HUDEP-2 (cell line): ENCODE measurements around the gene CCDC136.
A peak's percentile ranks its signal among the peaks of the same experiment; 100 is the strongest.

Experiments
- DNase-seq, 76 experiments: peaks; one replicate each; lab custom pipeline; 2025; ENCODE audit not compliant: unreplicated experiment in 76 of 76; lab: John Stamatoyannopoulos, UW

Gene CCDC136

DNA sequence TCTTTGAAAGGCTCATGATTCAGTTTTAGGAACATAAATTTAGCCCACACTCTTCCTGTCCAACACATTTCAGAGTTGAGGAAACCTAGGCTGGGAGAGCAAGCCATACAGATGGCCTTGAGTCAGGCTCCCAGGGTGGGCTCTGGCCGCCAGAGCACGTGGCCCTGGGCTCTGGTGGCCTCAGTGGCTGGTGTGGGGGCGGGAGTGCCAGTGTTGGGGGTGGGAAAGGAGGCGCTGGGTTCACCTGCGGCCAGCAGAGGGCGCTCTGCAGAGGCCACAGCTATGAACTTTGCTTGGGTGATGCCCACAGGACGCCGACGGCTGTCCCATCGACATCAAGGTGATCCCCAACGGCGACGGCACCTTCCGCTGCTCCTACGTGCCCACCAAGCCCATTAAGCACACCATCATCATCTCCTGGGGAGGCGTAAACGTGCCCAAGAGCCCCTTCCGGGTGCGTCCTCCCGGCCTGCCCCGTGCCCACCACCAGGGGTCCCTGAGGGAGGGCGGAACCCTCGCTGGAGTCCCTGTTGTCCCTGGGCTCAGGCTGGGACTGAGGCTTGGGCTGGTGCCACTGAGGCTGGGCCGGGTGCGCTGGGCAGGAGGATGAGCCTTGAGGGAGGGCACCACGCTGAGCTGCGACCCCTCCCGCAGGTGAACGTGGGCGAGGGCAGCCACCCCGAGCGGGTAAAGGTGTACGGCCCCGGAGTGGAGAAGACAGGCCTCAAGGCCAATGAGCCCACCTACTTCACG is 50.3 kb downstream of the CCDC136 start:
- DNase-seq = peak in 52 of 76 experiments; percentile 1 to 66 (median 34)

DNA sequence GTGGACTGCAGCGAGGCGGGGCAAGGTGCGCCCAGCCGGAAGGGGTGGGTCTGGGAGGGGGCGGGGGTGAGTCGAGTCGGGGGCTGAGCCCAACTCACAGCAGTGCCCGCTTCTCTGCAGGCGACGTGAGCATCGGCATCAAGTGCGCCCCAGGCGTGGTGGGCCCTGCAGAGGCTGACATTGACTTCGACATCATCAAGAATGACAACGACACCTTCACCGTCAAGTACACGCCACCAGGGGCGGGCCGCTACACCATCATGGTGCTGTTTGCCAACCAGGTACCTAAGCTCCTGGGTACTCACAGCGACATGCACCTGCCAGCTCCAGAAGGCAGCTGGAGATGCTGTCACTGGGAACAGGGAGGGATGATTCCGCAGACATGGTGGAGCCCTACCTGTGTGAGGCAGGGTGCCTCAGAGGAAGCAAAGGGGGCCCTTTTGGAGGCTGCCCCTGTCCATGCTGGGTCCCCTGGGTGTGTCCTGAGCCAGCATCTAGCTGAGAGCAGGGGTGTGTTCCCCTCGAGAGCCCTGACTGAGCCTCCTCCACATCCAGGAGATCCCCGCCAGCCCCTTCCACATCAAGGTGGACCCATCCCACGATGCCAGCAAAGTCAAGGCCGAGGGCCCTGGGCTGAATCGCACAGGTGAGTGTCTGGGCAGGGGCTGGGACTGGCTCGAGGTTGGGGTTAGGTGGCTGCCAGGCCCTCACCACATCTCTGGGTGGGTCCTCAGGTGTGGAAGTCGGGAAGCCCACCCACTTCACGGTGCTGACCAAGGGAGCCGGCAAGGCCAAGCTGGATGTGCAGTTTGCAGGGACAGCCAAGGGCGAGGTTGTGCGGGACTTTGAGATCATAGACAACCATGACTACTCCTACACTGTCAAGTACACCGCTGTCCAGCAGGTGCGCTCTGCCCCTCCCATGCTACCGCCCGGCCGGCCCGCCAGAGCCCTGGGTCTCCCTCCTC is 51.2 kb downstream of the CCDC136 start:
- no peak for DNase-seq

DNA sequence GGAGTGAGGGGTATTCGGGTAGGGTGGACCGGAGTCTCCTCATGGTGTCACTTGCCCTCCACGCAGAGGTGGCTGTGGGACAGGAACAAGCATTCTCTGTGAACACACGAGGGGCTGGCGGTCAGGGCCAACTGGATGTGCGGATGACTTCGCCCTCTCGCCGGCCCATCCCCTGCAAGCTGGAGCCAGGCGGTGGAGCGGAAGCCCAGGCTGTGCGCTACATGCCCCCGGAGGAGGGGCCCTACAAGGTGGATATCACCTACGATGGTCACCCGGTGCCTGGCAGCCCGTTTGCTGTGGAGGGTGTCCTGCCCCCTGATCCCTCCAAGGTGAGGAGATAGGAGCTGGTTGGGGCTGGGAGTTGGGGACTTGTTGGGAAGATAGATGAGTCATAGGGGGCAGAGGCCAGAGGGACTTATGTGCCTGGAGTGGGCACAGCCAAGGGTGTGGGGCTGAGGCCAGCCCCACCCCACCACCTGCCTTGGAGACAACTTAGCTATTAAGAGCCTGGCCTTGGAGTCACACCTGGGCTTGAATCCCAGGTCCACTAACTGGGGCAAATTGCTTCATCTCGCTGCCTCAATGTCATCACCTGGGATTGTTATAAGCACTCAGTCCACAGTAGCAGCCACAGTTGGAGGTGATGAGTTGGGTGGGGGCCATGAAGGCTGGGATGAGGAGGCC is 52.3 kb downstream of the CCDC136 start:
- no peak for DNase-seq

- no peak for DNase-seq
Measured at GRCh38 chr7:128844777-128845311, 53.1 kb downstream of the CCDC136 start.

DNA sequence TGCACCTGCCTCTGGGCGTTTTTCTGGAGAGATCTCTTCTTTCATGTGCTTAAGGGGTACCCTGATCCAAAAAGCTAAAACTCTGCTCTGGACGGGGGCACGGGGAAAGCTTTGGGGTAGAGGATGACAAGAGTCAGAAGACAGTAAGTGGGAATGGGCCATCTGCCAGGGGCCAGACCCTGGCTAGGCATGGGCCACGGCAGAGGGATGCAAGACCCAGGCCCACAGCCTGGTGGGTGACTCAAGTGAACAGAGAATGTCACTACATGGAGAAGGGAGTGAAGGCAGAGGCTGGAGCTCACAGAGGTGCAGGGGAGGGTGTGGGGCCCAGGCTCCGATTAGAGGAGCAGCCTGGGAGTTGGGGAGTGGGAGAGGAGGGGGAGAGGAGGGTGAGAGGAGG is 53.7 kb downstream of the CCDC136 start:
- no peak for DNase-seq

- no peak for DNase-seq
Measured at GRCh38 chr7:128845987-128846386, 54.2 kb downstream of the CCDC136 start.

DNA sequence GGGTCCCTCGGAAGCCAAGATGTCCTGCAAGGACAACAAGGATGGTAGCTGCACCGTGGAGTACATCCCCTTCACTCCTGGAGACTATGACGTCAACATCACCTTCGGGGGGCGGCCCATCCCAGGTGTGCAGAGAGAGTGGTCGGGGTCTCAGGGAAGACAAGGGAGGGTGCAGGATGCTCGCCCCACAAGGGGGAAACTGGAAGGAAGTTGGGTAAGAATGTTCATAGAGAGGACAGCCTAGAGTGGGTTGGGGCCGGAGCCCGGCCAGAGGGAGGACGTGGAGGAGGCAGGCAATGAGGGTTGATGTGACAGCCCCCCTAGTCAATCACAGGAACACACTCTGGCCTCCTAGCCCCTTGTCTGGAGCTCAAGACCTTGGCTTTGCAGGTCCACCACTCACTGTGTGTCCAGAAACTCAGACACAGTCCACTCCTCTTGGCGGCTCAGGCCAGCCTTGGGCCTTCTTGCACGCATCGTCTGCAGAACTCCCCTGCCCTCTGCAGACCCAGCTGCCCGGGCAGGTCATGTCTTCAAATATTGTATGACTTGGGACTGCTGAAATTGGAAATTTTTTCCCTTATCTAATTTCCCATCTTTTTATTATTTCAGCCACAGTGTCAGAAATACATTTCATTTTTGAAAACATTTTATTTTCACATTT is 55.1 kb downstream of the CCDC136 start:
- DNase-seq = no peak

GRCh38 chr7:128847721-128848211 is 56.0 kb downstream of the CCDC136 start:
- no peak for DNase-seq

DNA sequence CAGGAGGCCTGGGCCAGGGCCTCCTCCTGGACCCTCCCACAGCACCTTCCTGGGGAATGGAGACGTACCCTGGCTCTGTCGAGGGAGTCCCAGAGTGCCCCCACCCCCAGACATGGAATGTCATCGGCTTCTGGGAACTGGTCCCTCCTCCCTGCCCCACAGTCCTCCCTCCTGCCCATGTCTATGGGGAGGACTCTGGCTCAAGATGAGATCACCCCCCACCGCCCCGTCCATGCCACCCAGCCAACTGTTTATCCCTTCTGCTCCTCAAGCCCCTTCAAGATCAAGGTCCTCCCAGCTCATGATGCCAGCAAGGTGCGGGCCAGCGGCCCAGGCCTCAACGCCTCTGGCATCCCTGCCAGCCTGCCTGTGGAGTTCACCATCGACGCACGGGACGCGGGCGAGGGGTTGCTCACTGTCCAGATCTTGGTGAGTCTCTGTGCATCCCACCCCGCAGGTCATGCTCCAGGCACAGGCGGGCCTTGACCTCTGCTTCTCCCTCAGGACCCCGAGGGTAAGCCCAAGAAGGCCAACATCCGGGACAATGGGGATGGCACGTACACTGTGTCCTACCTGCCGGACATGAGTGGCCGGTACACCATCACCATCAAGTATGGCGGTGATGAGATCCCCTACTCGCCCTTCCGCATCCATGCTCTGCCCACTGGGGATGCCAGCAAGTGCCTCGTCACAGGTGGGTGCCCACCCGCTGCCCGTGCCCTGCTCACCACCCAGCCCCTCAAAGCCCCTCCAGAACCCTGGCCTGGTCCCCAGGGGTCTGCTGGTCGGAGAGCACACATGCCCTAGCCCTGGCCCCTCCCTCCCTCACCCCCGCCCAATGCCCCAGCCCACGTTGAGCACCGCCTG is 56.8 kb downstream of the CCDC136 start:
- no peak for DNase-seq

DNA sequence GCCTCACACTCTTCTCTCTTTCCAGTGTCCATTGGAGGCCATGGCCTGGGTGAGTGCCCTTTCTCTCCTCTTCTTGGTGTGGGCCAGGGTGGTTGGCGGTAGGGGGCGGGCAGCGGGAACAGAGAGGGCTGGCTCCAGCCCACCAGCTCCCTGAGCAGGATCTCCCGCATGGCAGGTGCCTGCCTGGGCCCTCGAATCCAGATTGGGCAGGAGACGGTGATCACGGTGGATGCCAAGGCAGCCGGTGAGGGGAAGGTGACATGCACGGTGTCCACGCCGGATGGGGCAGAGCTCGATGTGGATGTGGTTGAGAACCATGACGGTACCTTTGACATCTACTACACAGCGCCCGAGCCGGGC is 57.4 kb downstream of the CCDC136 start:
- DNase-seq = no peak

DNA sequence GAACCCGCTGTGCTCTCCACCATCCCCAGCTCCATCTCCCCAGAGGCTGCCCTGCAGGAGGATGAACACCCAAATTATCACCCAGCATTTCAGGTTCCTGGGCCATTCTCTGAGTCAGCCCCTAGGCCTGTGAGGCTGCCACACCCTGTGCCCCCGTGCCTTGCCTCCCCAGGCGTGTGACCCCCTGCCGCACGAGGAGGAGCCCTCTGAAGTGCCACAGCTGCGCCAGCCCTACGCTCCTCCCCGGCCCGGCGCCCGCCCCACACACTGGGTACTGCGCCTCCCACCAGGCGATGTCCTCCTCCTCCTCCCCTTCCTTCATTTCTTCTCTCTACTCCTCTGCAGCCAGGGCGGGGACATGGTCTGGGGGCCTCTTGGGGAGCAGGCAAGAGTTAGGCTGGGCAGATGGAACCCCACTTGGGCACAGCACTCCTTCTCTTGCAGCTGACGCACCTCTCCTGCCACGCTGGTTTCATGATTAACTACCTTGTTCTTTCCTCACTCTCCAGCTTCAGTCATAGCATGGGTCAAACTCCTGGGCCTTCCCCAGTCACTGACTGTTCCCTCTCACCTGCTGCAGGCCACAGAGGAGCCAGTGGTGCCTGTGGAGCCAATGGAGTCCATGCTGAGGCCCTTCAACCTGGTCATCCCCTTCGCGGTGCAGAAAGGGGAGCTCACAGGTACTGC is 58.2 kb downstream of the CCDC136 start:
- DNase-seq = no peak

DNA sequence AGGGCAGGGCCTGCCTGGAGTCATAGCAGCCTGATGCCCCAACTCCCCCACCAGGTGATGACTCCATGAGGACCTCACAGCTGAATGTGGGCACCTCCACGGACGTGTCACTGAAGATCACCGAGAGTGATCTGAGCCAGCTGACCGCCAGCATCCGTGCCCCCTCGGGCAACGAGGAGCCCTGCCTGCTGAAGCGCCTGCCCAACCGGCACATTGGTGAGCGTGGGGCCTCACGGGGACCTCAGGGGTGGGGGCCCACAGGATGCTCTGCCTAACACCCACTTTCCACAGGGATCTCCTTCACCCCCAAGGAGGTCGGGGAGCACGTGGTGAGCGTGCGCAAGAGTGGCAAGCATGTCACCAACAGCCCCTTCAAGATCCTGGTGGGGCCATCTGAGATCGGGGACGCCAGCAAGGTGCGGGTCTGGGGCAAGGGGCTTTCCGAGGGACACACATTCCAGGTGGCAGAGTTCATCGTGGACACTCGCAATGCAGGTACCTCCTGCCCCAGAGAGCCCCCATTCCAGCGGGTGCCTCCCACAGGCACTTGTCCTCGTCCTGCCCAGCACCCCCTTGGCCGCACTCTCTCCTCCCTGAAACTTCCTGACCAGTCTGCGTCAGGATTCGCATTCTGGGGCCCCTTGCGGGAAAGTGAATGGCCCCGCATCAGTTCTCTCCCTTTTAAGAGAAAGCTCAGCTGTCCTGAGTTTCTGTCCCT is 60.9 kb downstream of the CCDC136 start:
- DNase-seq = no peak

GRCh38 chr7:128853799-128854198 is 62.0 kb downstream of the CCDC136 start:
- DNase-seq = no peak

DNA sequence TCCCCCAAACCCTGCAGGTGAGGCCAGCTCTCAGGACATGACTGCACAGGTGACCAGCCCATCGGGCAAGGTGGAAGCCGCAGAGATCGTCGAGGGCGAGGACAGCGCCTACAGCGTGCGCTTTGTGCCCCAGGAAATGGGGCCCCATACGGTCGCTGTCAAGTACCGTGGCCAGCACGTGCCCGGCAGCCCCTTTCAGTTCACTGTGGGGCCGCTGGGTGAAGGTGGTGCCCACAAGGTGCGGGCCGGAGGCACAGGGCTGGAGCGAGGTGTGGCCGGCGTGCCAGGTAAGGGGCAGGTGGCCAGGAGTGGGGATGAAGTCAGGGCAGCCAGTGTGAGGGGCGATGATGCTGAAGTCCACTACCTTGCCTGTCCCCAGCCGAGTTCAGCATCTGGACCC is 62.6 kb downstream of the CCDC136 start:
- no peak for DNase-seq

GRCh38 chr7:128855559-128855958 is 63.8 kb downstream of the CCDC136 start:
- no peak for DNase-seq

DNA sequence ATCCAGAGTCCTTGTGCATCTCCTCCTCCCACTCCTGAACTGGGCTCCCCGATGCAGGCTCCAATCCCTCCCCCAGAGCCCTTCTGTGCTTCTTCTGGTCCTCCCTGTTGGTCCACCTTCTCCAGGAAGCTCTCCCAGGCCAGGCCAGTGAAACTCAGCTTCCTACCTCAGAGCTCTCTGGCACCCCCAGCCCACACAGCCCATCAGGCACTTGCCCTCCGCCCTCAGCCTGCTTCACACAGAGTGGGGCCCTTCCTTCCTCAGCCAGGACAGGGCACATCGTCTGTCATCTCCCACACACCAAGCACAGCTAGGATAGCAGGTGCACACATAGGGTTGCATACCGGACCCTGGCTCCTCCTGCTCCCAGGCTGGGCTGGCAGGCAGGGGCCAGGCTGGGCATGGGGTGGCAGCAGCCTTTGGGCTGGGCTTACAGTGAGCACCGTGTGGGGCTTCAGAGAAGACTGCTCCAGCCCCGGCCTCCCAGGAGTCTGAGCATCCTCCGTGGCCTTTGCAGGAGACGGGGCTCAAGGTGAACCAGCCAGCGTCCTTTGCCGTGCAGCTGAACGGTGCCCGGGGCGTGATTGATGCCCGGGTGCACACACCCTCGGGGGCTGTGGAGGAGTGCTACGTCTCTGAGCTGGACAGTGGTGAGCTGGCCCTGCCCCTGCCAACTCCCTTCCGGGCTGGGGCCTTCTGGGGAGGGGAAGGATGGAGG is 64.4 kb downstream of the CCDC136 start:
- no peak for DNase-seq

- DNase-seq = no peak
Measured at GRCh38 chr7:128858380-128859231, 66.8 kb downstream of the CCDC136 start.
